B cell (primary cell): ENCODE measurements around the gene KLHL18. TPM values are rescaled to one million over a fixed set of nuclear protein-coding genes. Genes with fewer than 3 reads are reported as not detected.

ENCODE experiments used
- ATAC-seq: fragments of 200-7000 bp; cut with Tn5 transposase; one replicate; pipeline ENCODE4 v1.10.0; 2021; ENCODE audit warnings: low read depth, mild to moderate bottlenecking, moderate number of reproducible peaks, moderate library complexity
- CTCF ChIA-PET: fragments of 350-600 bp; sonication (Branson Sonifier 250); formaldehyde crosslinking; loops from one replicate; lab custom pipeline; 2021; ENCODE audit warnings: antibody characterized with exemption, inconsistent platforms; lab: Charles Lee
- POLR2A ChIA-PET: fragments of 350-600 bp; sonication (Branson Sonifier 250); formaldehyde crosslinking; loops from one replicate; lab custom pipeline; 2021; ENCODE audit warnings: antibody characterized with exemption; lab: Charles Lee
- DNase-seq: peaks from one replicate; pipeline ENCODE4 v3.0.0; 2013
- H2AFZ ChIP-seq: 2 replicates; pipeline ENCODE4 v1.6.1; 2012; ENCODE audit warnings: mild to moderate bottlenecking, low read depth, low read length; ENCODE audit not compliant: insufficient read depth, poor library complexity, severe bottlenecking
- H3K27ac ChIP-seq, 2 donors: 1 replicate in 1 of 2; 2 replicates in 1 of 2; pipeline ENCODE4 v1.5.1; 2012 to 2013; ENCODE audit warnings: low read length in 2 of 2, mild to moderate bottlenecking in 2 of 2, moderate library complexity in 1 of 2
- H3K27me3 ChIP-seq, 4 experiments: fragments of 200-600 bp in 1 of 4; sonication (generic) in 1 of 4; replicated peaks in 1 of 4; 1 replicate in 2 of 4; 2 replicates in 2 of 4; pipeline versions ENCODE4 v1.6.1 to v1.7.0; 2013 to 2016; ENCODE audit warnings: low read length in 3 of 4, mild to moderate bottlenecking in 2 of 4, mixed read lengths in 1 of 4, moderate library complexity in 1 of 4; ENCODE audit not compliant: insufficient read depth in 4 of 4, control insufficient read depth in 3 of 4; ENCODE audit errors: control extremely low read depth in 1 of 4
- H3K36me3 ChIP-seq, 2 experiments: replicated peaks in 1 of 2; 1 replicate in 1 of 2; 2 replicates in 1 of 2; pipeline versions ENCODE4 v1.6.1 to v1.7.1; 2013; ENCODE audit warnings: low read length in 1 of 2; ENCODE audit not compliant: insufficient read depth in 2 of 2, control insufficient read depth in 1 of 2; ENCODE audit errors: control extremely low read depth in 1 of 2, extremely low read depth in 1 of 2
- H3K4me1 ChIP-seq, 2 donors: fragments of 200-600 bp in 1 of 2; sonication (generic) in 1 of 2; 1 replicate in 1 of 2; 2 replicates in 1 of 2; pipeline versions ENCODE4 v1.5.1 to v1.6.1; 2013 to 2017; ENCODE audit warnings: low read length in 2 of 2; ENCODE audit not compliant: control insufficient read depth in 2 of 2, insufficient read depth in 2 of 2
- H3K4me2 ChIP-seq: replicated peaks from 2 replicates; pipeline ENCODE3; 2012; ENCODE audit warnings: mild to moderate bottlenecking, low read depth, low read length; ENCODE audit not compliant: poor library complexity, severe bottlenecking
- H3K4me3 ChIP-seq, 5 experiments: fragments of 200-600 bp in 1 of 5; sonication (generic) in 1 of 5; 1 replicate in 3 of 5; 2 replicates in 2 of 5; pipeline versions ENCODE4 v1.5.1 to v1.7.0; 2011 to 2016; ENCODE audit warnings: low read length in 4 of 5, mild to moderate bottlenecking in 4 of 5, low read depth in 2 of 5, control low read depth in 1 of 5, moderate library complexity in 1 of 5; ENCODE audit not compliant: insufficient read depth in 1 of 5; ENCODE audit errors: control extremely low read depth in 1 of 5, extremely low read depth in 1 of 5
- H3K79me2 ChIP-seq: fragments of 200-600 bp; sonication (generic); one replicate; pipeline ENCODE4 v1.6.0; 2016; ENCODE audit warnings: low read length; ENCODE audit not compliant: control insufficient read depth, insufficient read depth
- H3K9ac ChIP-seq: fragments of 200-600 bp; sonication (generic); 2 replicates; pipeline ENCODE4 v1.6.1; 2017; ENCODE audit warnings: mild to moderate bottlenecking, low read length, moderate library complexity
- H3K9me3 ChIP-seq, 3 donors: one replicate each; pipeline versions ENCODE4 v1.6.1 to v1.7.1; 2013; ENCODE audit warnings: low read length in 2 of 3; ENCODE audit not compliant: control insufficient read depth in 2 of 3, insufficient read depth in 1 of 3; ENCODE audit errors: control extremely low read depth in 1 of 3
- H4K20me1 ChIP-seq: 2 replicates; pipeline ENCODE4 v1.6.0; 2012; ENCODE audit warnings: mild to moderate bottlenecking, low read length; ENCODE audit not compliant: insufficient read depth, control insufficient read depth, poor library complexity, severe bottlenecking
- H3K27ac Mint-ChIP-seq: one replicate; pipeline ENCODE4 v1.8.0; 2021; ENCODE audit warnings: mixed read lengths
- H3K27me3 Mint-ChIP-seq: one replicate; pipeline ENCODE4 v1.8.0; 2021; ENCODE audit warnings: mixed read lengths
- H3K4me1 Mint-ChIP-seq: one replicate; pipeline ENCODE4 v1.8.0; 2021; ENCODE audit warnings: mixed read lengths
- H3K4me3 Mint-ChIP-seq: one replicate; pipeline ENCODE4 v1.8.0; 2021; ENCODE audit warnings: mixed read lengths
- H3K9me3 Mint-ChIP-seq: one replicate; pipeline ENCODE4 v1.8.0; 2022; ENCODE audit warnings: mixed read lengths; ENCODE audit not compliant: insufficient read depth
- EZH2 ChIP-seq: IDR thresholded peaks from 2 replicates; pipeline ENCODE4 v1.6.1; 2012; ENCODE audit warnings: borderline replicate concordance, low read depth, mild to moderate bottlenecking, moderate library complexity, low read length; ENCODE audit not compliant: insufficient read depth, poor library complexity, severe bottlenecking
- whole genome bisulfite sequencing: methylation state at CpG from one replicate; pipeline ENCODE4 v1.1.5; 2013; ENCODE audit warnings: missing lambda C conversion rate; ENCODE audit not compliant: insufficient coverage; 5-methylcytosine and 5-hydroxymethylcytosine counted together
- intact Hi-C: fragments of 100-400 bp; cut with micrococcal nuclease; formaldehyde crosslinking; loops from one replicate; pipeline ENCODE4 v1.10.0; 2022
- polyA plus RNA-seq: library from polyadenylated mRNA; depleted of rRNA; stranded (reverse); fragments of >200 nt; gene quantifications from 2 replicates; pipeline ENCODE4 v1.2.3, GENCODE V29; 2012
- total RNA-seq, 2 donors: library from RNA; stranded (reverse); fragments of 120-200 nt in 1 of 2; gene quantifications; 1 replicate in 1 of 2; 2 replicates in 1 of 2; pipeline versions ENCODE4 v1.2.3 to v1.2.4, GENCODE V29; 2013 to 2022
- TF ChIP-seq, protein P1 (sequence below): fragments of 200-600 bp; IDR thresholded peaks from one replicate; pipeline ENCODE4 v1.8.0; 2022; ENCODE audit warnings: antibody characterized with exemption, mild to moderate bottlenecking

Gene KLHL18
- total and polyA plus RNA-seq, 2 donors (not counting 1 experiment from before 2014, with no cell fraction given): 30.9 to 50.8 TPM

GRCh38 chr3:47318916-47319315, 36.2 kb downstream of the KLHL18 start:
- Histone ChIP-seq H3K27ac (no peak overlapping the region), H3K9me3 (no peaks in the 10 kb centered on the region), H3K36me3 (peaks cover 1 to 36% of the 10 kb centered on the region in 2 experiments), H4K20me1 (peaks cover 14% of the 10 kb centered on the region), H3K4me3 (no peak overlapping the region), H3K9ac (no peak overlapping the region), H3K79me2 (peaks cover 30% of the 10 kb centered on the region), H2AFZ (no peak overlapping the region), H3K4me1 (no peaks in the 10 kb centered on the region), H3K4me2 (no peak overlapping the region), H3K27me3 (no peaks in the 10 kb centered on the region)
- DNase-seq (no peak), ATAC-seq (no peak)
- no peaks in the 10 kb centered on the region for H3K9me3 Mint-ChIP-seq
- H3K27me3 Mint-ChIP-seq: no peaks in the 10 kb centered on the region
- ChIA-PET CTCF (interaction anchor here (1.3 to 1.7 kb wide), 2 partner anchors 154 to 157 kb away, joined by 3 to 6 read pairs; partner anchors contain the start of gene SETD2), POLR2A (no interaction called here)
- H3K4me3 Mint-ChIP-seq: no peak overlapping the region
- H3K4me1 Mint-ChIP-seq: peaks cover 10% of the 10 kb centered on the region
- peak overlapping the region; percentile 11 for H3K27ac Mint-ChIP-seq
- no CpG with 5 or more reads among the region's 1 CpG for WGBS
- TF ChIP-seq EZH2: no peak
- TF ChIP-seq, protein P1, sequence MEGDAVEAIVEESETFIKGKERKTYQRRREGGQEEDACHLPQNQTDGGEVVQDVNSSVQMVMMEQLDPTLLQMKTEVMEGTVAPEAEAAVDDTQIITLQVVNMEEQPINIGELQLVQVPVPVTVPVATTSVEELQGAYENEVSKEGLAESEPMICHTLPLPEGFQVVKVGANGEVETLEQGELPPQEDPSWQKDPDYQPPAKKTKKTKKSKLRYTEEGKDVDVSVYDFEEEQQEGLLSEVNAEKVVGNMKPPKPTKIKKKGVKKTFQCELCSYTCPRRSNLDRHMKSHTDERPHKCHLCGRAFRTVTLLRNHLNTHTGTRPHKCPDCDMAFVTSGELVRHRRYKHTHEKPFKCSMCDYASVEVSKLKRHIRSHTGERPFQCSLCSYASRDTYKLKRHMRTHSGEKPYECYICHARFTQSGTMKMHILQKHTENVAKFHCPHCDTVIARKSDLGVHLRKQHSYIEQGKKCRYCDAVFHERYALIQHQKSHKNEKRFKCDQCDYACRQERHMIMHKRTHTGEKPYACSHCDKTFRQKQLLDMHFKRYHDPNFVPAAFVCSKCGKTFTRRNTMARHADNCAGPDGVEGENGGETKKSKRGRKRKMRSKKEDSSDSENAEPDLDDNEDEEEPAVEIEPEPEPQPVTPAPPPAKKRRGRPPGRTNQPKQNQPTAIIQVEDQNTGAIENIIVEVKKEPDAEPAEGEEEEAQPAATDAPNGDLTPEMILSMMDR: no peak
- intact Hi-C loops: no loop called here

DNA sequence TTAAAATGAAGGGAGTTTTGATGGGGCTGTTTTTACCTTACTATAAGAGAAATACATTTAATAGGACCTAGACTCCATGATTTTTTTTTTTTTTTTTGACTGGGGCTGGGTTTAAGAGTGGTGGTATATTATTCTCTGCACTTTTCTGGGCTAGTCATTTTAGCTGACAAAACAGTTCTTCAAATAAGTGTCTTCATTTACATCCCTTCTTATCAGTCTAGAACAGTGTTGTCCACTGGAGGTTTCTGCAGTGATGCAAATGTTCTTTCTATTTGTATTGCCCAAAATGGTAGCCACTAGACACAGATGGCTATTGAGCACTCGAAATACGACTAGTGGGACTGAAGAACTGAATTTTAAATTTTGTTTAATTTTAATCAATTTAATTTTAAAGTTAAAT, 37.2 kb downstream of the KLHL18 start:
- ATAC-seq (no peak), DNase-seq (no peak)
- Mint-ChIP-seq H3K9me3 (no peaks in the 10 kb centered on the region), H3K27ac (no peak overlapping the region), H3K4me3 (no peak overlapping the region), H3K27me3 (no peaks in the 10 kb centered on the region), H3K4me1 (peaks cover 6% of the 10 kb centered on the region)
- Histone ChIP-seq H2AFZ (no peak overlapping the region), H4K20me1 (peaks cover 13% of the 10 kb centered on the region), H3K79me2 (peaks cover 27% of the 10 kb centered on the region), H3K36me3 (peaks cover 1 to 37% of the 10 kb centered on the region in 2 experiments), H3K4me1 (no peaks in the 10 kb centered on the region), H3K9ac (no peak overlapping the region), H3K9me3 (no peaks in the 10 kb centered on the region), H3K27ac (no peak overlapping the region), H3K4me2 (no peak overlapping the region), H3K4me3 (no peak overlapping the region), H3K27me3 (no peaks in the 10 kb centered on the region)
- intact Hi-C loops: loop anchor here (5.0 to 10.0 kb wide), 3 partner anchors 213 to 395 kb away; no protein-coding TSS in a partner anchor
- ChIA-PET POLR2A (no interaction called here), CTCF (interaction anchor here (1.3 to 2.0 kb wide), 2 partner anchors 155 to 158 kb away, joined by 3 to 8 read pairs; no protein-coding TSS in a partner anchor)
- TF ChIP-seq, protein P1: no peak
- TF ChIP-seq EZH2: no peak
- no CpG with 5 or more reads among the region's 2 CpGs for WGBS
